Upper lobe of left lung (tissue), 4 donors: Measurements from ENCODE around the gene SPINDOC.

ENCODE experiments used
- POLR2A ChIP-seq, 4 donors: fragments of 450-650 bp; IDR thresholded peaks; one replicate each; pipeline ENCODE4 v1.5.1; 2016 to 2017; ENCODE audit warnings: antibody characterized with exemption in 4 of 4, mild to moderate bottlenecking in 2 of 4
- POLR2AphosphoS5 ChIP-seq, 2 donors: sonication (generic); formaldehyde crosslinking; IDR thresholded peaks; one replicate each; pipeline ENCODE4 v1.5.1; 2017; ENCODE audit warnings: antibody characterized with exemption in 2 of 2
- TF ChIP-seq, protein P1 (sequence below), 6 experiments: fragments of 450-650 bp in 4 of 6; fragments of 200-600 bp in 2 of 6; sonication (generic) in 2 of 6; IDR thresholded peaks; one replicate each; pipeline ENCODE4 v1.5.1; 2016 to 2019; ENCODE audit warnings: antibody characterized with exemption in 6 of 6

- TF ChIP-seq, protein P1, sequence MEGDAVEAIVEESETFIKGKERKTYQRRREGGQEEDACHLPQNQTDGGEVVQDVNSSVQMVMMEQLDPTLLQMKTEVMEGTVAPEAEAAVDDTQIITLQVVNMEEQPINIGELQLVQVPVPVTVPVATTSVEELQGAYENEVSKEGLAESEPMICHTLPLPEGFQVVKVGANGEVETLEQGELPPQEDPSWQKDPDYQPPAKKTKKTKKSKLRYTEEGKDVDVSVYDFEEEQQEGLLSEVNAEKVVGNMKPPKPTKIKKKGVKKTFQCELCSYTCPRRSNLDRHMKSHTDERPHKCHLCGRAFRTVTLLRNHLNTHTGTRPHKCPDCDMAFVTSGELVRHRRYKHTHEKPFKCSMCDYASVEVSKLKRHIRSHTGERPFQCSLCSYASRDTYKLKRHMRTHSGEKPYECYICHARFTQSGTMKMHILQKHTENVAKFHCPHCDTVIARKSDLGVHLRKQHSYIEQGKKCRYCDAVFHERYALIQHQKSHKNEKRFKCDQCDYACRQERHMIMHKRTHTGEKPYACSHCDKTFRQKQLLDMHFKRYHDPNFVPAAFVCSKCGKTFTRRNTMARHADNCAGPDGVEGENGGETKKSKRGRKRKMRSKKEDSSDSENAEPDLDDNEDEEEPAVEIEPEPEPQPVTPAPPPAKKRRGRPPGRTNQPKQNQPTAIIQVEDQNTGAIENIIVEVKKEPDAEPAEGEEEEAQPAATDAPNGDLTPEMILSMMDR (IDR thresholded peaks at IDR 0.05), result no peak
- TF ChIP-seq POLR2A (IDR thresholded peaks at IDR 0.05) (no peak), POLR2AphosphoS5 (IDR thresholded peaks at IDR 0.05) (no peak)
These were observed 18.2 kb upstream of the SPINDOC start for GRCh38 chr11:63795066-63795465.
